GF-D8 (cell line): ENCODE measurements around the gene PER2.
A peak's percentile ranks its signal among the peaks of the same experiment; 100 is the strongest.
"Not testable (repeated sequence)": the region's sequence is repeated elsewhere in the genome, so short reads cannot be mapped to it uniquely, and the experiment has no call there.

Source experiments
- DNase-seq: peaks from one replicate; lab custom pipeline; 2025; lab: John Stamatoyannopoulos, UW

PER2 gene, protein sequence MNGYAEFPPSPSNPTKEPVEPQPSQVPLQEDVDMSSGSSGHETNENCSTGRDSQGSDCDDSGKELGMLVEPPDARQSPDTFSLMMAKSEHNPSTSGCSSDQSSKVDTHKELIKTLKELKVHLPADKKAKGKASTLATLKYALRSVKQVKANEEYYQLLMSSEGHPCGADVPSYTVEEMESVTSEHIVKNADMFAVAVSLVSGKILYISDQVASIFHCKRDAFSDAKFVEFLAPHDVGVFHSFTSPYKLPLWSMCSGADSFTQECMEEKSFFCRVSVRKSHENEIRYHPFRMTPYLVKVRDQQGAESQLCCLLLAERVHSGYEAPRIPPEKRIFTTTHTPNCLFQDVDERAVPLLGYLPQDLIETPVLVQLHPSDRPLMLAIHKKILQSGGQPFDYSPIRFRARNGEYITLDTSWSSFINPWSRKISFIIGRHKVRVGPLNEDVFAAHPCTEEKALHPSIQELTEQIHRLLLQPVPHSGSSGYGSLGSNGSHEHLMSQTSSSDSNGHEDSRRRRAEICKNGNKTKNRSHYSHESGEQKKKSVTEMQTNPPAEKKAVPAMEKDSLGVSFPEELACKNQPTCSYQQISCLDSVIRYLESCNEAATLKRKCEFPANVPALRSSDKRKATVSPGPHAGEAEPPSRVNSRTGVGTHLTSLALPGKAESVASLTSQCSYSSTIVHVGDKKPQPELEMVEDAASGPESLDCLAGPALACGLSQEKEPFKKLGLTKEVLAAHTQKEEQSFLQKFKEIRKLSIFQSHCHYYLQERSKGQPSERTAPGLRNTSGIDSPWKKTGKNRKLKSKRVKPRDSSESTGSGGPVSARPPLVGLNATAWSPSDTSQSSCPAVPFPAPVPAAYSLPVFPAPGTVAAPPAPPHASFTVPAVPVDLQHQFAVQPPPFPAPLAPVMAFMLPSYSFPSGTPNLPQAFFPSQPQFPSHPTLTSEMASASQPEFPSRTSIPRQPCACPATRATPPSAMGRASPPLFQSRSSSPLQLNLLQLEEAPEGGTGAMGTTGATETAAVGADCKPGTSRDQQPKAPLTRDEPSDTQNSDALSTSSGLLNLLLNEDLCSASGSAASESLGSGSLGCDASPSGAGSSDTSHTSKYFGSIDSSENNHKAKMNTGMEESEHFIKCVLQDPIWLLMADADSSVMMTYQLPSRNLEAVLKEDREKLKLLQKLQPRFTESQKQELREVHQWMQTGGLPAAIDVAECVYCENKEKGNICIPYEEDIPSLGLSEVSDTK (N-terminal part only)

DNA sequence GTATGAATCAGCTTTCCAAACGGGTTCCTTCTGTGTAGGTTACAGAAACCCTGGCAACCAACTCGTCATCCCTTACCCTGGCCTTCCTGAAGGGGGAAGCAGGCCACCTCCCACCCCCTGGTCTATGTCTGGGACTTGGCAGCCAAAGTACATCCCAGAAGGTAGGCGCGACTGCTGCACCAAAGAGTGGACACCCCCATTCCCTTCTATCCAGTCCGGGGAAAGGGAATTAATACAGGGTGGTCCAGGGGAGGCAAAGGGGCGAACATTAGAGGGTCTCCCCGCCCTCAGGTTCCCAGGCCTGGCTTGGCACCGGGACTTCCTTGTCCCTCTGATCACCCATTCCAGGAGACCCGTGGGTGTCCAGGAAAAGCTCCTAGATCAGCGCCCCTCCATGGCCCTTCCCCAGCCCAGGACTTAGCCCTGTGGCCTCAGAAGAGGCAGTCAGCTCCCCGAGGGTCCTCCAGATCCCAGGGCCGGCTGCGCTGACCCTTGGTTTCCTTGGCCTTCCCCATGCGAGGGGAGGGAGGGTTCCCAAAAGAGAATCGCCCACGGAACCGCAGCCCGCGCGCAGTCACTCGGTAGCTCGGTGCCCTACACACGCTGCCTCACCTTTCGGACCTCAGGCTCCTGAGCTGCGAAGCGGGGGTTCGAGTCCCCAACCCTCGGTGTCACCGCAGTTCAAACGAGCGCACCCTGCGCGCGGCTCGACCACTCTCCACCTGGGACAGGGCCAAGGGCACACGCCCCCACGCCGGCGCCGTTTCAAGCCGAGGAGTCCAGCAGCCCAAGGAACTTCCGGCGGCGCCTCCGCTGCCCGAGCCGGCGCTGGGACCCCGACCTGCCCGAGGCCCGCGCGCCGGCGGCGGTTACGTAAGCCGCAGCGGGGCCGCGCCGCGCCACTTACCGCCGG, at the start of gene PER2:
Gene PER2 (minus strand): TSS at position 874 of the 913 bp plus-strand sequence. CDS start 10,674 bp downstream, outside the sequence.
- DNase-seq = peak; percentile 25

DNA sequence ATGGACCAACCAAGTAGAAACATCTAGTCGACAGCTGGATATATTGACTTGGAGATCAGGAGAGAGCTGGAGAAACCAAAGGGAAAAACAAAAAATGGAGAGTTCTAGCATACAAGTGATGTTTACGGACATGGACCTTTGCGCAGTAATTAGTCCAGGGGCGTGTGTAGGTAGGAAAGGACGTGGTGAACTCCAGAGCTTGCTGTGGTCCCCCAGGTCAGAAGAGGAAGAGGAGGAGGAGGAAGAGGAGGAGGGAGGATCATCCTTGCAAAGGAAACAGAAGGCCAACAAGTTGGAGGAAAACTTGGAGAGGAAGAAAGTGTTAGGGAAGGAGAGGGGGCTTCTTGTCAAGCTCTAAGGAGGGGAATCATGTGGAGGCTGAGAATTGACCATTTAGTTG, 49.4 kb upstream of the PER2 start:
- DNase-seq = no peak

DNA sequence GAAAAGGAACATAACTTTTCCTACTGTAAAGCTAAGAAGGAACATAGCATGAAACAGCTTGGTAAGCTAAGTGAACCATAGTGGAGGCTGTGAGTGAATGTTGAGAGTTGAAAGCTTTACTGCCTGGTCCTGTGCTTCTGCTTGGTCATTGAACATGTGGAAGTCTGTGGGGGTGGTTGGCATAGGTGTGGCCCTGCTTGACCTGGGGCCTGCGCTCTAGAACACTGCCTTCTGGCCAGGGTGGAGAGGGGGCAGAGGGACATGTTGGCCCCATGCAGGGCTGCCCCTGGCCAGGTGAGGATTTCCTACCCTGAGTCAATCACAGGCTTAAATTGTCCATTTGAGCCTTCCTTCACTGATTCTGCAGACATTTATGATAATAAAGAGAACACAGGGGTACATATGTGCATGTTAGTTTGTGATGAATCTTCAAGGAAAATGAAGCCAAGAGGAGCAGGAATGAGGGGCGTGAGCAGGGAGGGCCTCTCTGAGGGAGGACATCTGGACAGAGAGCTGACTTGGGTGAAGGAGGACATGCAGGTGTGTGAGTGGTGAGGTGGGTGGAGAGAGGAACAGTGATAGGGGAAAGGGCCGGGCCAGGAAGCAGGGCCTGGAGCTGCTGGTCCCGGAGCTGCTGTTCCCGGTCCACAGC, 48.5 kb upstream of the PER2 start:
- no peak for DNase-seq

DNA sequence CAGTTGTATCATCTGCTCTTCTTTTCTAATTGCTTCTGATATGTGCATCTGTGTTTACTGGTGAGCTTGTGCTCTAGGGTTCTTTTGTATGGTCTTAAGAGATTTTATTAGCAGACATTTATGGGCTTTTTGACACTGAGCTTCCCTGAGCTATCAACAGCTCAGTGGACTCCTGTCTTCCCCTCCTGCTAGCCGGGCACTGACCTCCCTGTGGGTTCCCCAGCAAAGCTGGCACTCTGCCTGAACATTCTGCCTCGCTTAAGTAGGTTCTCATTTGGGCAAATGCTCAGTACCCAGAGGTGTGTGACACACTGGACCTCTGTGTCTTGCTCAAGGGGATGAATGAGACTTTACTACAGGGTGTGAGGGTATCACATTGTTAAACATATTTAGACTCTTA, 47.7 kb upstream of the PER2 start:
- DNase-seq = no peak

DNA sequence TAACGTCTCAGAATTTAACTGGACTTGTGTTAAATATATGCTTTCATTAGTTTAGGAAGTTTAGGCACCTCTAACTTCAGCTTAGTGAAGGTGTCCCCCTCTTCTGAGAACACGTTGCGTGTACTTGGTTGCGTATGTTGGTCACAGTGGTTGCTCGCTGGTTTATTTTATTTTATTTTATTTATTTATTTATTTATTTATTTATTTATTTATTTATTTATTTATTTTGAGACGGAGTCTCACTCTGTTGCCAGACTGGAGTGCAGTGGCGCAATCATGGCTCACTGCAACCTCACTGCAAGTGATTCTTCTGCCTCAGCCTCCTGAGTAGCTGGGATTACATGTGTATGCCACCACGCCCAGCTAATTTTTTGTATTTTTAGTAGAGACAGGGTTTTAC, 47.2 kb upstream of the PER2 start:
- DNase-seq = not testable (repeated sequence)

DNA sequence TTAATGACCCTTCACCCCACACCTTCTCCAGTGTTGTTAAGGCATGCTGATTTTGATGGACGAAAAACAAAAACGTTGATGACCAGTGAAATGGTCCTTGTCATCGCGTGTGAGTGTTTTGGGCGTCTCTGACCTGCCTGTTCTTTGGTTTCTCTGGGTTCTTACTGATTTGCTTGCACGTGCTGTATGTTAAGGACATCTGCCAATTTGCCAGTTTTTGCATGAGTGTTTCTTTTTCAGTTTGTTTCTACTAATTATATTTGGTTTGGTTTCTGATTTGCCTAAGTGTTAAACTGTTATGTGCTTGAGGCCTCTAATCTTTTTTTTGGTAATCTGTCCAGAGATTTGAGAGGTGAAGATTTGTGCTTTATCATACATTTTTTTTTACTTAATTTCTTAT, 46.5 kb upstream of the PER2 start:
- DNase-seq = no peak

DNA sequence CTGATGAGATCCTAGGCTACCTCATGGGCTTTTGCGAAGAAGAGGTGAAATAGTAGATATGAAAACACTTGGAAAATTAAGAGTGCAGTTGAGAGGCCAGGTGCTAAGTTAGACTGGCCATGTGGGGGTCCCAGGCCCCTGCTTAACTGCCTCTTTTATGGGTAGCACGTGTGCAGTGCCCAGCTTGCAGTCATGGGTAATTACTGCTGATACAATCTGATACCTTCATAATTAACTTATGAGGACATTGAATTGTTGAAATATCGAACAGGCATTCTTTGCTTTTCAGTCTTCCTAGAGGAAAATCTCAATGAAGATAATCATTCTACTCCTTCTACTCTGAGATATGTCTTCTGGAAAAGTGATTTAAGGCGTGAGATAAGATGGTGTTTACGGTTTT, 43.5 kb upstream of the PER2 start:
- no peak for DNase-seq

DNA sequence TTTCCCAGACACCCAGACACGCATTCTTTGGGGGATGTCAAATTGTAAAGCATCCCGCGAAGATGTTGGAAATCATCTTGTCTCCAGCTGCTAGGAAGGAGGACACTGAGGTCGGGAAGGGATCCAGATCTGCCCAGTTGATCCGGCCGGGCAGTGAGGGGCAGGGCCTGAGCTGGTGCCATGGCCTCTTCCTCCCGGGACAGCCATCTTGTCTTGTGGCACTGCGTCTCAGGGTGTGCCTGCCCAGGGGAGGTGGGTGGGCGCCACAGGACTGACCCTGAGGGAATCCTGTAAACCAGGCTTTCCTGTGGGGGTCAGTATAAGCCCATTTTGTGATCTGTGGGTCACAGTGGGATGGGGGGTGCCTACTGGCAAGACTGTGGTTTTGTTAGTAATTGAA, 42.0 kb upstream of the PER2 start:
- DNase-seq = no peak

DNA sequence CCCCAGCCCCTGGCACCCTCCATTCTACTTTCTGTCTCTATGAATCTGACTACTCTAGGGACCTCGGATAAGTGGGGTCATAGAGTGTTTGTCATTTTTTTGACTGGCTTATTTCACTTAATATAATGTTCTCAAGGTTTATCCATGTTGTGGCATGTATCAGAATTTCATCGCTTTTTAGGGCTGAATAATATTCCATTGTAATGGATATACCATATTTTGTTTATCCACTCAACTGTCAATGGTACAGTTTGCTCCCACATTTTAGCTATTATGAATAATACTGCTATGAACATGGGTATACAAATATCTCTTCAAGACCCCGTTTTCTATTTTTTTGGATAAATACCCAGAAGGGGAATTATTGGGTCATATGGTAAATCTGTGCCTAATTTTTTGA, 39.3 kb upstream of the PER2 start:
- DNase-seq = no peak

DNA sequence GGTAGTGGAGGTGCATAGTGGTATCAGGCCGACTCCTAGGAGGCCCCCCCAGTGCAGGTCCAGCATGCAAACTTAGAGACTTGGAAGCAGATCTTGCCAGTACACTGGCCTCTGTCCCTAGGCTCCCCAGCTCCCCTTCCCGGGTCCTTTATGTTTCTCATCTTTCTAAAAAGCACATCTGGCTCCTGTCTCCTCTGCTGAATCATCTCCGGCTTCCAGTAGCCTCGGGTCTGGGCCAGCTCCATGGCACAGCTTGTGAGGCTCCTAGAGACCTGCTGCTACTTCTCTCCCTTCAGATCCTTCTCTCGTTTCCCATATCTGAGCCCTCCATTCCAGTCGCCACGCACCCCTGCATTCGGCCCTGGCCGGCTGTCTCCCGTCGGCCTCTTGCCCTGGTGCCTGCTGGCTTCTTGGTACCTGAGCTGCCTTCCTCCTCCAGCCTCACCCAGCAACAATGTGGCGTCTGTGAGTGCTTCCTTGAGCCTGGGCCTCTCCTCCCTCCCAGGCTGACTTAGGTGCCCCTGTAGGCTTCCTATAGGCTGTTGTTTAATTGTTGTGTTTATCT, 38.5 kb upstream of the PER2 start:
- DNase-seq = no peak

DNA sequence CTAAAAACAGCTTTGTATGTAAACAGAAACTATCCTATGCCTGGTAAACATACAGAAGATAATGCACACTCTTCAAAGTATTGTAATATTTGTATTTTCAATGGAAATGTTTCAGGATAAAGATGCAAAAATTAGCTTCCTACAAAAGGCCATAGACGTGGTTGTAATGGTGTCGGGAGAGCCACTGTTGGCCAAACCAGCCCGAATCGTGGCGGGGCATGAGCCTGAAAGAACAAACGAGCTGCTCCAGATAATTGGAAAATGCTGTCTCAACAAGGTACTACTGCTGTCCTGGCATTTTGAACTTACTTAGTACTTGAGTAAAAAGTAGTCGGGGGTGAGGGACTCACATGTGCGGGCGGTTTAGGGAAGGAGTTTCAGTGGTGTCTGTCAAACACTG, 37.3 kb upstream of the PER2 start:
- DNase-seq = no peak

DNA sequence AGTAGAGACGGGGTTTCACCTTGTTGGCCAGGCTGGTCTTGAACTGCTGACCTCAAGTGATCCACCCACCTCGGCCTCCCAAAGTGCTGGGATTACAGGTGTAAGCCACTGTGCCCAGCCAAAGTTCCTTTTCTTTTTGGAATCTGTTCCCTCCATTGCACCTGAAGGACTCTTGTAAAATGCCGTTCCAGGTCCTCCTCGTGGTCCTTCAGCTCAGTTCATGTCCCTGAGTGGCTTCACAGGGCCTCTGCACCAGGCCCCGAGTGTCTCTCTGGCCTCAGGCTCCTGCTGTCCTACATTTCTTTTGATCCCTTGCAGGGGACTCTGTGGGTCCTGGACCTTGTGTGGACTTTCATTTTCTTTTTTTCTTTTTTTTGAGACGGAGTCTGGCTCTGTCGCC, 35.8 kb upstream of the PER2 start:
- DNase-seq = not testable (repeated sequence)

DNA sequence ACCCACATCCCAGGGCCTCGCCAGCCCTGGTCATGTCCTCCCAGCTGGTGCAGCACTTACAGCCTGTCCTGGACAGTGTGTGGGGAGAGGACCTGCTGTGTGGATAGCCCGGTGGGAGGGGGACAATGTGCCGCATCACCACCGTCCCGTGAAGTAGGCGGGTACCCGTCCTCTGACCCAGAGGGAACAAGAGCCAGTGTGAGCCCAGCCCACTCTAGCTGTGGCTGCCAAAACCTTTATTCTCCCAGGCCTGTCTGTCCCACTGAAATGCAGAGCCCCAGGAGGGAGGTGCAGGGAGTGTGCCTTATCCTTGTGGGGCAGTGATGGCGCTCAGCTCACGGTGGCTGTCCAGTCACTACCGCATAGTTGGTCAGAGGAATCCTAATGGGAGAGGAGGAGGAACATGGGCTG, 33.6 kb upstream of the PER2 start:
- no peak for DNase-seq

DNA sequence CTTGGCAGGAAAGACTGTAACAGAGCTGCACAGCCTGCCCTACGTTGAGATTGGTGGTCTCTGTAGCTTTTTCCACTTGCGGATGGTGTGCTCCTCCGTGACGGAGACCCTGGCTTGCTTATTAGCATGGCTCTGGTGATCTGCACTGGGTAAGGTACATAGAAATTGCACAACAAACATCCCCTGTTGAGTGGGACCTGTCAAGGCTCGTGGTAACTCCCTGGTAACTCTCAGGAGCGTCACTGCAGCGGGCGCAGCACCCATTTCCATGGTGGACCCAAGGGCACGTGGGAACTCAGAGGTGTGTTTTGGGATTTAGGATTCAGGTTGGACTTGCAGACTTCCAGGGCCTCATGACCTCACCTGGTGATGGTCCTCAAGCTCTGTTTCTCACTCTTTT, 33.1 kb upstream of the PER2 start:
- no peak for DNase-seq

DNA sequence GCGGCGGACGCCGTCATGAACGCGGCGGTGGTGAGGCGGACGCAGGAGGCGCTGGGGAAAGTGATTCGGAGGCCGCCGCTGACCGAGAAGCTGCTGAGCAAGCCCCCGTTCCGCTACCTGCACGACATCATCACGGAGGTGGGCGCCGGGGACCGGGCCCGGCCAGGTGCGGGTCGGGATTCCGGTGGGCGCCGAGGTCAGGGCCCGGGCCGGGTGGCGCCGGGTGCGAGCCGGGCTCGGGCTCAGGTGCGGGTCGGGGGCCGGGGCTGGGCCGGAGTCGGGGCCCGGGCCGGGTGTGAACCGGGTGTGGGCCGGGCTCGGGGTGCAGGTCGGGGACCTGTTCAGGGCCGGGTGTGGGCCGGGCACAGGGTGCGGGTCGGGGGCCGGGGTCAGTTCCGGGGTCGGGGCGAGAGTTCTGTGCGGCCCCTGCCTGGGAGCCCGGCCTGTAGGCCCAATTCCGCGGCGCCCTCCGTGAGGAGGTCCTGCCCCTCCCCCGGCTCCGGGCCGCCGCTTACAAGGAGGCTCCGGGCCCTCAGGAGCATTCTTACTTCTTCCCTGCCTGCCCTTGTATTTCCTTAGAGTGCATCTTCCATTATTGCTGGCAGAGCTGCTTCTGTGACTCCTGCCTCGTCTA, 32.4 kb upstream of the PER2 start:
- no peak for DNase-seq

DNA sequence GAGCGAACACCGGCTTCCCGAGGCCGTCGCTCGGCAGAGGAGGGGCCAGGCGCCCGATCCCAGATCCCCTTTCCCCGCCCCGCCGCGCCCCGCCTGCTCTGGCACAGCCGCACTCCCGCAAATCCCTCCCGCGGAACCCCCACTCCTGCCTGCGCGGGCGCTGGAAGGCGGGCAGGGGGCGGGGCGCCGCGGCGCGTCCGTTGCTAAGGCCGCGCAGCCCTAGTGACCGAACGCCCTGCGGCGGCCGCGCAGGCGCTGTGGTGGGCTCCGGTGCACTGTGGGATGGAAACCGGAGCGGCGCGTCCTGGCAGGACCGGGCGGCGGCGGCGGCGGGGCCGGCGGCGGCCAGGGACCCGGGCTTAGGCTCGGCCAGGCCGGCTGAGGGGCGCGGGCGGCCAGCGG, 31.8 kb upstream of the PER2 start, which contains the start of gene TRAF3IP1:
Gene TRAF3IP1 (plus strand): TSS at position 273 of the 402 bp plus-strand sequence. CDS start 145 bp downstream, outside the sequence.
- peak; percentile 63 for DNase-seq

DNA sequence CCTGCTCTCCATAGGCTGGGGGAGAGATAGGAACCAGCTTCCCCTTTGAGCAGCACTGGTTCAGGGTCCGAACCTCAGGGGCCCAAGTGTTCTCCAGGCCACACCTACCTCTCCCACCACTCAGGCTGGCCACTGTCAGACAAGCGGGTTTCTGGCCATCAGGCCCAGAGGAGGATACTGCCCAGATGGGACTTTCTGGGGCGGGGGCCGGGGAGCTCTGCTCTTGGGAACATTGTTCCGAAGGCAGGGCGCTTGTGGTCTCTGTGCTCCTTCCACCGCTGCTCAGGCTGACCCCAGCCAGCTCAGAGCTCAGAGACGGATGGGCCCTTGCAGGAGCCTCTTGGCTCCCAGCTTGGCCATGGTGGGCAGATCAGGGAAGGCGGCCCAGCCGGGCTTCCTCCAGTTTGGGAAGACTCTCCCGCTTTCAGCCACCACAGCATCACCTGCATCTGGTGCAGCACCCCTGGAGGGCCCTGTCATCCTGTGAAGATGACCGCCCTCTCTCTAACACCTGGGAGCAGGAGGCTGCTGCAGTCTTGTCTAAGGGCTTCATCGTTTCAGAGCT, 26.7 kb upstream of the PER2 start:
- no peak for DNase-seq

DNA sequence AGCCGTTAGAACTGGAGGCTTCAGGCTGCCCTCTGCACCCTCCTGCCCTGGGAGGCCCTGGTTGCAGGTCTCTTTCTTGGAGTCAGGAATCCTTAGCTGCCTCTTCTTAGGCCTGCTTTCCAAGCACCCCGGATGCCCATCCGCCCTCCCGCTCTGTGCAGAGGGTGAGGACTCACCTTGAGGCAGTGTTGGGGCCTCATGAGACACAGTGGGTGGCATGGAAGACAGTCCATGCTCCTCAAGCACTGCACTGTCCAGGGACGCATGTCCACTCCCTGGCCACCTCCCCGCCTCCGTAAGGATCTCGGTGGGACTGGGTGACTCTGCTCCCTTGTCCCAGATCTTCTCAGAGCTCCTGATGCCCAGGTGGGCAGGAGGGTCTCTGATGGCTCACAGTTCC, 26.2 kb upstream of the PER2 start:
- DNase-seq = no peak

DNA sequence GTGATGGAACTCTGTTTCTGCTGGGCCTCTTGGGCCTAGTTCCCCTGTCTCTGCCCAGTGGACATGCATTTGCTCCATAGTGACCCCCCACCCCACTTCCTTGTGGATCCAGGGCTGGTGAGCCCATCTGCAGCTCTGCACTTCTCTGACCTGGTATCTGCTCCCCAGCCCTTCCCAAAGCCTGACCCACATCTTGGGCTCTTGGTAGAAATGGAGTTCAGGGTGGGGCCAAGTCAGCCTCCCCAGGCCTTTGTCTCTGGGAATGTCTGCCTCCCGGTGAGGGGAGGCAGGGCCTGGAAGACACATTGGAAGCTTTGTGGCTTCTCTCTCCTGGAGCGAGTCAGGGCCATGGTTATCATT, 25.6 kb upstream of the PER2 start:
- DNase-seq = no peak
